Keratinocyte (primary cell): Measurements from ENCODE around the gene LRRFIP2.

ENCODE experiments used
- EZH2 ChIP-seq: IDR thresholded peaks from one replicate; pipeline ENCODE4 v1.6.1; 2012; ENCODE audit warnings: inconsistent platforms, mild to moderate bottlenecking, low read length, moderate library complexity
- TF ChIP-seq, protein P1 (sequence below), 3 experiments: IDR thresholded peaks in 1 of 3; conservative IDR thresholded peaks in 1 of 3; optimal IDR thresholded peaks in 1 of 3; 2 replicates in 2 of 3; 3 replicates in 1 of 3; pipeline versions ENCODE3 to v1.5.1; 2011; ENCODE audit warnings: low read length in 3 of 3, mild to moderate bottlenecking in 3 of 3, moderate library complexity in 2 of 3, control low read depth in 1 of 3, inconsistent platforms in 1 of 3; ENCODE audit not compliant: insufficient read depth in 2 of 3; ENCODE audit errors: extremely low read depth in 1 of 3

DNA sequence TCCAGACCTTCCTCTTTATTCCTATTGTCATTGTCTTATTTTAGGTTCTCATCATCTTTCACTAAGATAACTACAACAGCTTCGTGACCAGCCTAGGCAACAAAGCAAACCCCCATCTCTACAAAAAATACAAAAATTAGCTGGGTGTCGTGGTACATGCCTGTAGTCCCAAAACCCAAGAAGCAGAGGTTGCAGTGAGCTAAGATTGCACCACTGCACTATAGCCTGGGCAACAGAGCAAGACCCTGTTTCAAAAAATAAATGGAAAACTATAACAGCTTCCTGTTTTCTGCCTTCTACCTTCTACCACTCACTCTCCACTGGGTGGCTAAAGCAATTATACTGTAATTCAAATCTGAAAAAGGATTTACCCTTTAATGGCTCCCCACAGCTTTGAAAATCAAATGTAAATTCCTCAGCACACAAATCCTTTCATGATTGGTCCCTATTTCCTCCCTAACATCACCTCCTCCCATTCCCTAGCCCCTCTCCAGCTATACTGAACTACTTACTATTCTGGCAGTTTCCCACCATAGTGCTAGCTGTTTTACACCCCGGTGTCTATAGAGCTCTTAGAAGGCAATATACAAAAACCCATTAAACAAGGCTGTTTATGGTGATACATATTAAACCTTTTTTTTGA lies 33.4 kb downstream of the LRRFIP2 start:
- TF ChIP-seq, protein P1, sequence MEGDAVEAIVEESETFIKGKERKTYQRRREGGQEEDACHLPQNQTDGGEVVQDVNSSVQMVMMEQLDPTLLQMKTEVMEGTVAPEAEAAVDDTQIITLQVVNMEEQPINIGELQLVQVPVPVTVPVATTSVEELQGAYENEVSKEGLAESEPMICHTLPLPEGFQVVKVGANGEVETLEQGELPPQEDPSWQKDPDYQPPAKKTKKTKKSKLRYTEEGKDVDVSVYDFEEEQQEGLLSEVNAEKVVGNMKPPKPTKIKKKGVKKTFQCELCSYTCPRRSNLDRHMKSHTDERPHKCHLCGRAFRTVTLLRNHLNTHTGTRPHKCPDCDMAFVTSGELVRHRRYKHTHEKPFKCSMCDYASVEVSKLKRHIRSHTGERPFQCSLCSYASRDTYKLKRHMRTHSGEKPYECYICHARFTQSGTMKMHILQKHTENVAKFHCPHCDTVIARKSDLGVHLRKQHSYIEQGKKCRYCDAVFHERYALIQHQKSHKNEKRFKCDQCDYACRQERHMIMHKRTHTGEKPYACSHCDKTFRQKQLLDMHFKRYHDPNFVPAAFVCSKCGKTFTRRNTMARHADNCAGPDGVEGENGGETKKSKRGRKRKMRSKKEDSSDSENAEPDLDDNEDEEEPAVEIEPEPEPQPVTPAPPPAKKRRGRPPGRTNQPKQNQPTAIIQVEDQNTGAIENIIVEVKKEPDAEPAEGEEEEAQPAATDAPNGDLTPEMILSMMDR (optimal IDR thresholded peaks at IDR 0.05 in 1 of 3, IDR thresholded peaks at IDR 0.05 in 1 of 3, conservative IDR thresholded peaks at IDR 0.05 in 1 of 3; ENCODE audit: extremely low read depth in 1 of 3, insufficient read depth in 2 of 3, low read length in 3 of 3) = no peak
- TF ChIP-seq EZH2 = no peak
